HUES6 (cell line): ENCODE measurements around the gene RFC4.

Experiments
- H3K27ac ChIP-seq: 2 replicates; pipeline ENCODE4 v1.7.0; 2013; ENCODE audit warnings: low read depth, mild to moderate bottlenecking, low read length, inconsistent platforms
- H3K27me3 ChIP-seq: 2 replicates; pipeline ENCODE4 v1.6.1; 2013; ENCODE audit warnings: low read length; ENCODE audit not compliant: control insufficient read depth, insufficient read depth
- H3K36me3 ChIP-seq: 2 replicates; pipeline ENCODE4 v1.6.1; 2013; ENCODE audit warnings: low read length; ENCODE audit not compliant: control insufficient read depth, insufficient read depth
- H3K4me1 ChIP-seq: 2 replicates; pipeline ENCODE4 v1.6.1; 2013; ENCODE audit warnings: low read length; ENCODE audit not compliant: control insufficient read depth, insufficient read depth
- H3K4me3 ChIP-seq: 2 replicates; pipeline ENCODE4 v1.5.1; 2013; ENCODE audit warnings: low read depth, low read length
- H3K9ac ChIP-seq: one replicate; pipeline ENCODE4 v1.6.1; 2013; ENCODE audit warnings: mild to moderate bottlenecking, low read length
- H3K9me3 ChIP-seq: 2 replicates; pipeline ENCODE4 v1.6.1; 2013; ENCODE audit warnings: low read depth, low read length; ENCODE audit not compliant: control insufficient read depth, insufficient read depth

The RFC4 gene

DNA sequence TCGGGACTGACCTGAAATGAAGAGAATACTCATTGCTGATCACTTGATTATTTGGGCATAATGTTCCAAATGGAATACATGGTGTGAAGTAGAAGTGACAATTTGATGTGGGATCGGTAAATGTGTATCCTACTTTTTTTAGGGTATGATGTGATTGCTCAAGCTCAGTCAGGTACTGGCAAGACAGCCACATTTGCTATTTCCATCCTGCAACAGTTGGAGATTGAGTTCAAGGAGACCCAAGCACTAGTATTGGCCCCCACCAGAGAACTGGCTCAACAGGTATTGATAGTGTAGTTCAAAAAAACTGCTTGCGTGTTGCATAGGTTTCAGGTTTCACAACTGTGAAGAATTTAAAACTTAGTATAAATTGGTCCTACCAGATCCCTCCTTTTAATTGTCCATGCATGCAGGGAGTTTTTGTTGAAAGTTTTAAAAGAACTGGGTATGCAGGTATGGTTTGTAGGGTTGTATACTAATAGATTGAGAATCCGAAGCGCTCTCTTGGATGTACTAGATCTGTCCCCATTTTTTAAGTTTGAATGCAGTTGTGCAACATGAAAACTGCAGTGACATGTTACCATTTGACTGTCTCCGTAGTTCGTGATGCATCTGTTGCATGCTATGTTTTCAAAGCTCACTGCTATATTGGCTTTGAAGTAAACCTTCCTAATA is 21.3 kb downstream of the RFC4 start:
- peaks cover 65% of the 10 kb centered on the region for H3K36me3 ChIP-seq
- H3K4me1 ChIP-seq, result 0 out of 2 replicates have a peak, but pooled peaks cover 9% of the 10 kb centered on the region
- H3K27me3 ChIP-seq, result no peaks in the 10 kb centered on the region
- H3K9me3 ChIP-seq, result no peaks in the 10 kb centered on the region
- peak overlapping the region; percentile 80 for H3K4me3 ChIP-seq
- H3K9ac ChIP-seq, result peak overlapping the region; percentile 100
- peak overlapping the region; percentile 100 for H3K27ac ChIP-seq

DNA sequence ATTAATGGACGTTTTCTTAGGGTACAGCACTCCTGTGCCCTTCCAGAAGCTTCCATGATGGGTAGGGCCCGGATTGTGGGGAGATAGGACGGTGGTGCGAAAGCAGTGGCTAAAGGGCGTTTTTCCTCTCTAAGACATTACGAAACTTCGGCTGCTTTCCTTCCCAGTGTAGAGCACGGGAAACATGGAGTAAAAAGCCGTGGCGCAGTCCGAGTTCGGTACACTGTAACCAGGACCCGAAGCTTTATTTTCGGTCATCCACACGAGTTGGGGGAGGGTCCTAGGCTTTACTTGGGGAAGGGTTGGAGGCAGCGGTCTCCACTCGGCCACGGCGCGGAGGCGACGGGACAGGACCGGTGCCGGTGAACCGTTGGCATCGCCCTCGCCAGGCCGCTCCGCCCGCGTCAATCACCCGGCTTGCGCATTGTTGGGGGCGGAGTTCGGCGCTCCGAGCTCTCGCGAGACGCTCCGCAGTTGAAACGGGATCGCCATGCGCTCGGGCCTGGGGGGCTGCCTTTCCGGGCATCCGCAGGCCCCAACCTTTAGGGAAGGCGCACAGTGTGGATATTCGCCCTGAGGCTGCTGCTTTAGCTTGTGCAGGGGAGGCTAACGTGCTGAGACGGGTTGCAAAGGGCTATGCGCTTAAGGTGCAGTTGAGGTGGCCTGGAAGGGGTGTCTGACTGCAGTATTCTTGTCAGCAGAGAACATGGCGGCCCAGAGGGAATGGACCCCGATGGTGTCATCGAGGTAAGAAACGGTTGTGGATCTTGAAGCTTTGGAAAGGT is 22.4 kb downstream of the RFC4 start:
- H3K4me1 ChIP-seq, result 0 out of 2 replicates have a peak, but pooled peaks cover 9% of the 10 kb centered on the region
- H3K27ac ChIP-seq, result peak overlapping the region; percentile 100
- H3K9me3 ChIP-seq, result no peaks in the 10 kb centered on the region
- no peaks in the 10 kb centered on the region for H3K27me3 ChIP-seq
- H3K36me3 ChIP-seq, result peaks cover 55% of the 10 kb centered on the region
- peak overlapping the region; percentile 80 for H3K4me3 ChIP-seq
- H3K9ac ChIP-seq, result peak overlapping the region; percentile 100

DNA sequence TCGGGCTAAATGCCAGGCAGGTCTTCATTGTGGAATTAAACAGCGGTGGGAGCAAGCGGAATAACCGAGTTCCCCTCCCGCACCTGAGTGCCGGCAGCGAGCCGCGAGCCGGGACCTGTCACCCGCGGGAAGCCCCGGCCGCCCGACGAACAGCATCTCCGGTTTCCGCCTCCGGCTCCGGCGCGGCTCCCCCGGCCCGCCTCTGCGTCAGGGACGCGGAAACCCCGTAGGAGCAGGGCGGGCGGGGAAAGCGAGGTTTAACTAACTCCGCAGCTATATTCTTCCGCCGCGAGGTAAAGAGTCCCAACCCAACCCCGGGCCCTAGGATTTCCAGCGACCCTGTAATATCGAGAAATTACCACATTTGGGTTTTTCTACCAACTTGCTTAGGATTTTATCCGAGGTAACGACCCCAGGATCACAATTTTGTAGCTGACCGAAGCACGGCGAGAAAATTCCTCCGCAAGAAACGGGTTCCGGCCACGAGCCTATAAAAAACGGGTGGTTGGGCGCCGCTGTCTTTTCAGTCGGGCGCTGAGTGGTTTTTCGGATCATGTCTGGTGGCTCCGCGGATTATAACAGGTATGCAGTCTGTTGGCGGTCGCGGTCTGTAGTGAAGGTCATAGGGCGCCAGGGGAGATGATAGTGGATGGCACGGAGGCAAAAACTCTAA is 23.1 kb downstream of the RFC4 start, which contains the start of gene EIF4A2:
TSS of gene EIF4A2 (plus strand) at position 520 of the 673 bp plus-strand sequence. CDS start at position 554, 34 bp downstream.
- Histone ChIP-seq H3K9me3 (no peaks in the 10 kb centered on the region), H3K4me1 (0 out of 2 replicates have a peak, but pooled peaks cover 9% of the 10 kb centered on the region), H3K27ac (peak within 1 kb of the TSS; percentile 100), H3K27me3 (no peaks in the 10 kb centered on the region), H3K4me3 (peak within 1 kb of the TSS; percentile 80), H3K9ac (peak within 1 kb of the TSS; percentile 100), H3K36me3 (peaks cover 48% of the 10 kb centered on the region)

DNA sequence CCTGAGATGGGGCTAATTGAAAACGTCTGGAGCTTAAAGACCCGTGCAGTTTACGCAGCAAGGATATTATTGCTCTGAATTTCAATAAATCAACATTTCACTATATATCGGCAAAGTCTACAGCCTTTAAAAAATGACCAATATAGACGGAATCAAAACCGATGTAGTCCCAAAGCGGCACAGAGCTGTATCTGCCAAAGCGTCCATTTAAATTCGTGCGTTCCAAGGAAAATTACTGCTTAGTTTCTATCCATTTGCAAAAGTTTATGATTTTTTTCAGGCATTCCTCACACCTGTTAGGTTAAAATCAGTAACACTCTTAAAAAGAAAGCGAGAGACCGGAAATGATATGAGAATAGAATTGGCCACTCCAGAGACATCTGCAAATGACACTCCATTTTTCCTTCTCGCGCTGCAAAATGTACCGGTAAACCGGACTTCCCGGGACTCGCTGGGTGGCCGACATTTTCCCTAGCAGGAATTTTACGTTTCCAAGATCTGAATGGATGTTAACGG is 23.7 kb downstream of the RFC4 start:
- Histone ChIP-seq H3K9me3 (no peaks in the 10 kb centered on the region), H3K4me3 (peak overlapping the region; percentile 80), H3K9ac (peak overlapping the region; percentile 100), H3K4me1 (0 out of 2 replicates have a peak, but pooled peaks cover 9% of the 10 kb centered on the region), H3K27ac (peak overlapping the region; percentile 100; the same call in 1 of the 2 replicates), H3K36me3 (peaks cover 42% of the 10 kb centered on the region), H3K27me3 (no peaks in the 10 kb centered on the region)

DNA sequence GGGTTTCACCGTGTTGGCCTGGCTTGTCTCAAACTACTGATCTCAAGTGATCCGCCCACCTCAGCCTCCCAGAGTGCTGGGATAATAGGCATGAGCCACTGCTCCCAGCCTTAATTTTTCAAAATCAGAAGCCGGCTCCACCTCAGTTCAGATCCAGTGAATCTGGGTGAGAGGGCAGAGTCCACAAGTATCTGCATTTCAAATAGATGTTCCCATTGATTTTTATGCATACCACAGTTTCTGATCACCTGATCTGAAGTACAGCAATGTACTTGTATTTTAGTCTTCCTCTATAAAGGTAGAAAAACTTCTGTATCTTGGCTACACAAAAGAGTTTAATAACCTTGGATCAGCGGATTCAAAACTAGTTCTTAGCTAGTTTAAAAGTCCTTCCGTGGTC is 27.1 kb downstream of the RFC4 start:
- H3K9ac ChIP-seq, result no peak overlapping the region

DNA sequence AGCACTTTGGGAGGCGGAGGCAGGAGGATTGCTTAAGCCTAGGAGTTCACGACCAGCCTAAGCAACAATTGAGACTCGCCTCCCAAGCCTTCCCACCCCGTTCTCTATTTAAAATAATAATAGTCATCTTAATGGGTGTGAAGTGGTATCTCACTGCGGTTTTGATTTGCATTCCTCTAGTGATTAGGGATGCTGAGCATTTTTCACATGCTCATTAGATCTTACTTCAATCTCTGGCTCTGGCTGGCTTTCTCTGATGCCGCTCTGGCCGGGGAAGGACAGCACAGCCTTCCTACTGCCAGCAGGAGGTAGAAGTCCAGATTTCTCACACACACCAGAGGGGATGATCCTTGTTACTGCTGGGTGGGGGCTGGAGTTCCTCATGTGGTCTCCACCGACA is 30.3 kb downstream of the RFC4 start:
- Histone ChIP-seq H3K36me3 (no peaks in the 10 kb centered on the region), H3K9me3 (no peaks in the 10 kb centered on the region), H3K4me1 (peaks cover 15% of the 10 kb centered on the region), H3K27ac (no peak overlapping the region), H3K27me3 (peaks cover 15% of the 10 kb centered on the region), H3K9ac (peak overlapping the region; percentile 21), H3K4me3 (peak overlapping the region; percentile 28; the same call in 1 of the 2 replicates)

More for the DNA sequence above, 27.1 kb downstream of the RFC4 start:
- H3K4me3 ChIP-seq, result no peak overlapping the region
- H3K27ac ChIP-seq, result no peak overlapping the region
- H3K27me3 ChIP-seq, result 0 out of 2 replicates have a peak, but pooled peaks cover 4% of the 10 kb centered on the region
- peaks cover 8% of the 10 kb centered on the region for H3K36me3 ChIP-seq
- H3K4me1 ChIP-seq, result peaks cover 15% of the 10 kb centered on the region
- H3K9me3 ChIP-seq, result no peaks in the 10 kb centered on the region

DNA sequence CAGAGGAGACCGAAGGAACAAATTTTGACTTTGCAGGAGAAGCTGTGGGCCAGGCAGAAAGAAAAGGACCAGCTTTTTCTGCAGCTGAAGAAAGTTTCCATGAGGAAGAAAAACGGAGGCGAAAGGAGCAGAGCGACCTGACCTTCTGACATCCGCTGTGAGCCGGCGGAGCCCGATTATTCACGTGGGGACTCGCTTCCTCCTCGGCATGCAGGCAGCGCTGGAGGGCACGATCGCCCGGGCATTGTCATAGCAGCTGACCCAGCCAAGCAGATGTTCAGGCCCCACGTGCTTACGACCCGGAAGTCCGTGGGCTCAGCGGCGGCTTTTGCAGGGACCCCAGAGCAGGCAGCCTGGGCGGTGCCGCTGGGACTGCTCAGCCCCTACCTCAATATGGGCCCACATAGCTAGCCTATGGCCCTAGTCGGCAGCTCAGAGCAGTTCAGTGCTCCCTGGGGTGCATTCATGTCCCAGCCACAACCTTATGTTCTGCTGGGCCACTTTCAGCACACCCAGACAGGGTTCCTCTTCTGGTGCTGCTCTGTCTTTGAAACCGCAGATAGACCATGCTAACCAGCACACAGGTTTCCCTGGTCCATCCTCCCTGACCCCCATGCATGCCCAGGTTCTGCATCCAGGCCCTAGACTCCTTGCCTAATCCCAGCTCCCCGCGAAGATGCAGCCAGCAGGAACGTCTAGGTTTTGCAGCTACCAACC is 33.4 kb downstream of the RFC4 start:
- H3K4me3 ChIP-seq, result peak overlapping the region; percentile 36
- H3K27me3 ChIP-seq, result peaks cover 15% of the 10 kb centered on the region
- H3K27ac ChIP-seq, result no peak overlapping the region
- H3K9me3 ChIP-seq, result no peaks in the 10 kb centered on the region
- H3K36me3 ChIP-seq, result no peaks in the 10 kb centered on the region
- peak overlapping the region; percentile 1 for H3K9ac ChIP-seq
- H3K4me1 ChIP-seq, result peaks cover 15% of the 10 kb centered on the region

DNA sequence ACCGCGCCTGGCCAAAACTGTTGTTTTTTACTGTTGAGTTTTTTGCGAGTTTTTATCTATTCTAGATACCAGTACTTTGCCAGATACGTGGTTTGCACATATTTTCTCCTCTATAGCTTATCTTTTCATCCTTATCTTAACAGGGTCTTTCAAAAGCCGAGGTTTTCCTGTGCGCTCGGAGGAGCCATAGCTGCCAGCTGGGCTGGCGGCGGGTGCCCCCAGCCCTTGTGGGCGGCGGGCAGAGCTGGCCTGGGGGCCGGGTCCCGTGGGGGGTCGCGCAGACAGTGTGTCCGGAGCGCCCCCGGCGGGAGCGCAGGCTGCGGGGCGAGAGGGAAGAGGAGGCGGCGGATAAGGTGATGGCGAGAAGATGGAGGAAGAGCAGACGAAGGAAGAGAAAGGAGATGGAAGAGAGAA is 34.0 kb downstream of the RFC4 start:
- Histone ChIP-seq H3K36me3 (no peaks in the 10 kb centered on the region), H3K9me3 (no peaks in the 10 kb centered on the region), H3K9ac (peak overlapping the region; percentile 1), H3K4me1 (peaks cover 15% of the 10 kb centered on the region), H3K27me3 (peaks cover 15% of the 10 kb centered on the region), H3K4me3 (peak overlapping the region; percentile 36), H3K27ac (no peak overlapping the region)

DNA sequence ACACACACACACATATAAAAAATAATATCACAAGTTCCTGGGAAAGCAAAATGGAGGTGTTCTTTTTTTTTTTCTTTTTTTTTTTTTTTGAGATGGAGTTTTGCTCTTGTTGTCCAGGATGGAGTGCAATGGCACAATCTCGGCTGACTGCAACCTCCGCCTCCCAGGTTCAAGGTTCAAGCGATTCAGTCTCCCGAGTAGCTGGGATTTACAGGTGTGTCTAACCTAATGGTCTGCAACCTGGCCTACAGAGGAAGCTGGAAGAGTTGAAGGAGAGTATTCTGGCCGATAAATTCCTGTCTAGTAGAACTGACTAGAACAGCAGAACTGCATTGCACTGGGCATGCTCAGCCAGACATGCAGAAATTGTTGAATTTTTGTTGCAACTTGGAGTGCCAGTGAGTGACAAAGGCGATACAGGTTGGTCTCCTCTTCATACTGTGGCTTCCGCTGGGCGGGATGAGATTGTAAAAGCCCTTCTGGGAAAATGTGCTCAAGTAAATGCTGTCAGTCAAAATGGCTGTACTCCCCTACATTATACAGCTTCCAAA is 45.3 kb downstream of the RFC4 start:
- H3K27ac ChIP-seq, result no peak overlapping the region
- H3K4me3 ChIP-seq, result no peak overlapping the region
- no peaks in the 10 kb centered on the region for H3K36me3 ChIP-seq
- H3K9me3 ChIP-seq, result 0 out of 2 replicates have a peak, but pooled peaks cover 2% of the 10 kb centered on the region
- no peaks in the 10 kb centered on the region; the same call in 1 of the 2 replicates for H3K4me1 ChIP-seq
- no peaks in the 10 kb centered on the region for H3K27me3 ChIP-seq
- H3K9ac ChIP-seq, result no peak overlapping the region
